PFSK-1 (cell line): Measurements from ENCODE around the gene FNIP2.

ENCODE experiments used
- POLR2AphosphoS5 ChIP-seq: IDR thresholded peaks from 2 replicates; pipeline ENCODE4 v1.6.1; 2012; ENCODE audit warnings: low read depth, mild to moderate bottlenecking, control low read depth, low read length, moderate library complexity
- SIN3A ChIP-seq: IDR thresholded peaks from 2 replicates; pipeline ENCODE4 v1.6.1; 2012; ENCODE audit warnings: mild to moderate bottlenecking, low read length, moderate library complexity, borderline replicate concordance; ENCODE audit not compliant: insufficient read depth
- TAF1 ChIP-seq: IDR thresholded peaks from 2 replicates; pipeline ENCODE4 v1.6.1; 2012; ENCODE audit warnings: low read length, control low read depth, borderline replicate concordance; ENCODE audit not compliant: insufficient read depth
- TF ChIP-seq, protein P1 (sequence below), 2 experiments: IDR thresholded peaks; 2 replicates each; pipeline versions ENCODE4 v1.6.1 to v1.8.0; 2011 to 2012; ENCODE audit warnings: low read depth in 2 of 2, low read length in 2 of 2, control low read depth in 1 of 2, inconsistent platforms in 1 of 2, mild to moderate bottlenecking in 1 of 2, moderate library complexity in 1 of 2; ENCODE audit not compliant: insufficient read depth in 1 of 2

DNA sequence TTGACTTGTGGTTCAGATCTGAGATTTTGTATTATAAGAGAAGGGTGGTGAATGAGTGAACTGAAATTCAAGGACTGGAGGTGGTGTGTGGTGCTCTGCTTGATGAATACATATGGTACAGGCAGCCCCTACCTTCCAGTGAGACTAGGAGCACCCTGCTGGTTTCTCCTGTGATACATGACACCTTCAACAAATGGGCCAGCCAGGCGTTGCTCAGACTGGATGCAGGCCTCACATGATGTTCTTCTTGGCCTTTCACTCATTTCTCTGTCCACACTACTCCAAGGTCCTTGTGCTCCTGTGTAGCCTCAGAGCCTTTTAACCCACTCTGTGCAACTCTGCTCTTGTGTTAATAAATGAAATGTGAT lies 67.2 kb downstream of the FNIP2 start:
- TF ChIP-seq POLR2AphosphoS5 (no peak), SIN3A (no peak), TAF1 (no peak)
- TF ChIP-seq, protein P1, sequence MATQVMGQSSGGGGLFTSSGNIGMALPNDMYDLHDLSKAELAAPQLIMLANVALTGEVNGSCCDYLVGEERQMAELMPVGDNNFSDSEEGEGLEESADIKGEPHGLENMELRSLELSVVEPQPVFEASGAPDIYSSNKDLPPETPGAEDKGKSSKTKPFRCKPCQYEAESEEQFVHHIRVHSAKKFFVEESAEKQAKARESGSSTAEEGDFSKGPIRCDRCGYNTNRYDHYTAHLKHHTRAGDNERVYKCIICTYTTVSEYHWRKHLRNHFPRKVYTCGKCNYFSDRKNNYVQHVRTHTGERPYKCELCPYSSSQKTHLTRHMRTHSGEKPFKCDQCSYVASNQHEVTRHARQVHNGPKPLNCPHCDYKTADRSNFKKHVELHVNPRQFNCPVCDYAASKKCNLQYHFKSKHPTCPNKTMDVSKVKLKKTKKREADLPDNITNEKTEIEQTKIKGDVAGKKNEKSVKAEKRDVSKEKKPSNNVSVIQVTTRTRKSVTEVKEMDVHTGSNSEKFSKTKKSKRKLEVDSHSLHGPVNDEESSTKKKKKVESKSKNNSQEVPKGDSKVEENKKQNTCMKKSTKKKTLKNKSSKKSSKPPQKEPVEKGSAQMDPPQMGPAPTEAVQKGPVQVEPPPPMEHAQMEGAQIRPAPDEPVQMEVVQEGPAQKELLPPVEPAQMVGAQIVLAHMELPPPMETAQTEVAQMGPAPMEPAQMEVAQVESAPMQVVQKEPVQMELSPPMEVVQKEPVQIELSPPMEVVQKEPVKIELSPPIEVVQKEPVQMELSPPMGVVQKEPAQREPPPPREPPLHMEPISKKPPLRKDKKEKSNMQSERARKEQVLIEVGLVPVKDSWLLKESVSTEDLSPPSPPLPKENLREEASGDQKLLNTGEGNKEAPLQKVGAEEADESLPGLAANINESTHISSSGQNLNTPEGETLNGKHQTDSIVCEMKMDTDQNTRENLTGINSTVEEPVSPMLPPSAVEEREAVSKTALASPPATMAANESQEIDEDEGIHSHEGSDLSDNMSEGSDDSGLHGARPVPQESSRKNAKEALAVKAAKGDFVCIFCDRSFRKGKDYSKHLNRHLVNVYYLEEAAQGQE (IDR thresholded peaks at IDR 0.05; ENCODE audit: insufficient read depth in 1 of 2, low read depth in 2 of 2, low read length in 2 of 2): no peak
